ENCODE results near the gene HELT. TPM values are rescaled to one million over a fixed set of nuclear protein-coding genes. Genes with fewer than 3 reads are reported as not detected.
"Not testable (repeated sequence)": the region's sequence is repeated elsewhere in the genome, so short reads cannot be mapped to it uniquely, and the experiment has no call there.

The HELT gene
- total RNA-seq, 4 donors from 2014 or later: not detected

- H3K27ac ChIP-seq (replicated peaks in 1 of 4): no peak overlapping the region
- 15% methylated on average over 15 of the region's 15 CpGs for WGBS
- H3K4me1 ChIP-seq: peaks cover 0 to 7% (median 6%) of the 10 kb centered on the region in 4 donors
- intact Hi-C loops (cut with DNase I): loop anchor here (1.0 to 2.0 kb wide), 2 partner anchors 57 to 95 kb away; no protein-coding TSS in a partner anchor
- no peaks in the 10 kb centered on the region for H3K27me3 ChIP-seq
- H3K4me3 ChIP-seq: peak overlapping the region in 2 of 4 donors; percentile 2 to 11
- peak; percentile 87 to 92 (median 90) for TF ChIP-seq CTCF (IDR thresholded peaks at IDR 0.05)
- no peak for TF ChIP-seq POLR2A (IDR thresholded peaks at IDR 0.05; ENCODE audit: low read depth)
- no peak for TF ChIP-seq EP300 (IDR thresholded peaks at IDR 0.05)
- TF ChIP-seq POLR2AphosphoS5 (IDR thresholded peaks at IDR 0.05): no peak
- peak; percentile 90 for DNase-seq (ENCODE audit: extremely low spot score)
- no peaks in the 10 kb centered on the region for H3K9me3 ChIP-seq
- H3K36me3 ChIP-seq: no peaks in the 10 kb centered on the region
Measured at GRCh38 chr4:185039508-185040273, 21.4 kb downstream of the HELT start.

- 76% methylated on average over 5 of the region's 5 CpGs for WGBS
- DNase-seq (ENCODE audit: extremely low spot score): peak; percentile 64
- no peaks in the 10 kb centered on the region for H3K27me3 ChIP-seq
- no peaks in the 10 kb centered on the region for H3K36me3 ChIP-seq
- intact Hi-C loops (cut with DNase I): loop anchor here (1.0 to 2.0 kb wide), 2 partner anchors 56 to 94 kb away; no protein-coding TSS in a partner anchor
- peaks cover 0 to 7% (median 6%) of the 10 kb centered on the region in 4 donors for H3K4me1 ChIP-seq
- no peak for TF ChIP-seq EP300 (IDR thresholded peaks at IDR 0.05)
- TF ChIP-seq POLR2A (IDR thresholded peaks at IDR 0.05; ENCODE audit: low read depth): no peak
- no peak for TF ChIP-seq POLR2AphosphoS5 (IDR thresholded peaks at IDR 0.05)
- no peak for TF ChIP-seq CTCF (IDR thresholded peaks at IDR 0.05)
- no peaks in the 10 kb centered on the region for H3K9me3 ChIP-seq
- H3K4me3 ChIP-seq: no peak overlapping the region
- H3K27ac ChIP-seq (replicated peaks in 1 of 4): no peak overlapping the region
Measured at GRCh38 chr4:185040523-185040922, 22.2 kb downstream of the HELT start.

GRCh38 chr4:185050286-185050685 lies 32.0 kb downstream of the HELT start:
- DNase-seq (ENCODE audit: extremely low spot score); H3K36me3 ChIP-seq; H3K4me3 ChIP-seq; H3K27ac ChIP-seq (replicated peaks in 1 of 4); H3K27me3 ChIP-seq; H3K9me3 ChIP-seq; intact Hi-C loops (cut with DNase I); H3K4me1 ChIP-seq: not testable (repeated sequence)
- 90% methylated on average over 6 of the region's 6 CpGs for WGBS

- H3K4me1 ChIP-seq; H3K27ac ChIP-seq (replicated peaks in 1 of 4); H3K36me3 ChIP-seq; intact Hi-C loops (cut with DNase I); H3K27me3 ChIP-seq; H3K9me3 ChIP-seq; DNase-seq (ENCODE audit: extremely low spot score); H3K4me3 ChIP-seq: not testable (repeated sequence)
- 99% methylated on average over 5 of the region's 5 CpGs for WGBS
Measured at GRCh38 chr4:185051283-185051682, 33.0 kb downstream of the HELT start.

- intact Hi-C loops (cut with DNase I): no loop called here
- TF ChIP-seq POLR2AphosphoS5 (IDR thresholded peaks at IDR 0.05) (no peak), CTCF (IDR thresholded peaks at IDR 0.05) (no peak), EP300 (IDR thresholded peaks at IDR 0.05) (no peak), POLR2A (IDR thresholded peaks at IDR 0.05; ENCODE audit: low read depth) (no peak)
- Histone ChIP-seq H3K4me3 (no peak overlapping the region), H3K9me3 (no peaks in the 10 kb centered on the region), H3K4me1 (no peaks in the 10 kb centered on the region), H3K36me3 (no peaks in the 10 kb centered on the region), H3K27ac (replicated peaks in 1 of 4) (no peak overlapping the region), H3K27me3 (no peaks in the 10 kb centered on the region)
- WGBS: 97% methylated on average over 14 of the region's 14 CpGs
- no peak for DNase-seq (ENCODE audit: extremely low spot score)
Measured at GRCh38 chr4:185053746-185054145, 35.5 kb downstream of the HELT start.

GRCh38 chr4:185054272-185054671 lies 36.0 kb downstream of the HELT start:
- intact Hi-C loops (cut with DNase I): no loop called here
- H3K27ac ChIP-seq (replicated peaks in 1 of 4): no peak overlapping the region
- no peaks in the 10 kb centered on the region for H3K27me3 ChIP-seq
- H3K4me1 ChIP-seq: no peaks in the 10 kb centered on the region
- H3K36me3 ChIP-seq: no peaks in the 10 kb centered on the region
- no peak for DNase-seq (ENCODE audit: extremely low spot score)
- WGBS: 91% methylated on average over 5 of the region's 5 CpGs
- no peak overlapping the region for H3K4me3 ChIP-seq
- H3K9me3 ChIP-seq: no peaks in the 10 kb centered on the region
- TF ChIP-seq EP300 (IDR thresholded peaks at IDR 0.05) (no peak), CTCF (IDR thresholded peaks at IDR 0.05) (no peak), POLR2A (IDR thresholded peaks at IDR 0.05; ENCODE audit: low read depth) (no peak), POLR2AphosphoS5 (IDR thresholded peaks at IDR 0.05) (no peak)

All from esophagus muscularis mucosa (tissue), 4 donors.